Lower lobe of right lung (tissue), 2 donors: ENCODE measurements around the gene DIP2C. TPM values are rescaled to one million over a fixed set of nuclear protein-coding genes. Genes with fewer than 3 reads are reported as not detected.

Source experiments
- ATAC-seq, 2 donors: fragments of 200-7000 bp; cut with Tn5 transposase; one replicate each; pipeline ENCODE4 v1.9.1; 2020 to 2022; ENCODE audit warnings: mild to moderate bottlenecking in 2 of 2, moderate library complexity in 2 of 2
- DNase-seq: peaks from one replicate; pipeline ENCODE4 v3.0.0-alpha.2; 2020
- H3K27ac ChIP-seq: fragments of 200-600 bp; one replicate; pipeline ENCODE4 v1.8.0; 2022
- H3K27me3 ChIP-seq: fragments of 200-600 bp; one replicate; pipeline ENCODE4 v1.8.0; 2022; ENCODE audit warnings: low read depth
- H3K36me3 ChIP-seq: fragments of 200-600 bp; one replicate; pipeline ENCODE4 v1.8.0; 2022; ENCODE audit warnings: mild to moderate bottlenecking
- H3K4me1 ChIP-seq: fragments of 200-600 bp; one replicate; pipeline ENCODE4 v1.8.0; 2022
- H3K4me3 ChIP-seq: fragments of 200-600 bp; one replicate; pipeline ENCODE4 v1.8.0; 2022; ENCODE audit warnings: mild to moderate bottlenecking
- H3K9me3 ChIP-seq: fragments of 200-600 bp; one replicate; pipeline ENCODE4 v1.8.0; 2022
- CTCF ChIP-seq: fragments of 200-600 bp; IDR thresholded peaks from one replicate; pipeline ENCODE4 v1.8.0; 2022; ENCODE audit warnings: antibody characterized with exemption, mild to moderate bottlenecking
- intact Hi-C: fragments of 100-400 bp; cut with DNase I; formaldehyde crosslinking; loops from one replicate; pipeline ENCODE4 v1.11.0; 2022
- total RNA-seq: library from RNA; stranded (reverse); fragmentation: NEBNext Ultra II Directional; extraction: Animal tissue kit (Norgen Biotek cat#: 25700); gene quantifications from one replicate; pipeline ENCODE4 v1.2.1, GENCODE V29; 2021
- donor health status: DM: no; HTN: yes; CAD: no; lungs with severe emphysema.

Gene DIP2C
- total RNA-seq, 1 donor from 2014 or later: 15.1 TPM

GRCh38 chr10:560314-560992 is 129.0 kb downstream of the DIP2C start:
- peak; percentile 48 to 58 for ATAC-seq
- TF ChIP-seq CTCF: no peak
- intact Hi-C loops: no loop called here
- no peak for DNase-seq
- H3K36me3 ChIP-seq: no peaks in the 10 kb centered on the region
- no peak overlapping the region for H3K4me3 ChIP-seq
- no peaks in the 10 kb centered on the region for H3K27me3 ChIP-seq
- H3K9me3 ChIP-seq: peaks cover 13% of the 10 kb centered on the region
- peaks cover 10% of the 10 kb centered on the region for H3K4me1 ChIP-seq
- no peak overlapping the region for H3K27ac ChIP-seq

- no peak for TF ChIP-seq CTCF
- no peaks in the 10 kb centered on the region for H3K36me3 ChIP-seq
- intact Hi-C loops: no loop called here
- H3K9me3 ChIP-seq: peaks cover 13% of the 10 kb centered on the region
- H3K4me3 ChIP-seq: no peak overlapping the region
- H3K27me3 ChIP-seq: no peaks in the 10 kb centered on the region
- no peak for DNase-seq
- H3K27ac ChIP-seq: no peak overlapping the region
- no peak for ATAC-seq
- H3K4me1 ChIP-seq: peaks cover 10% of the 10 kb centered on the region
Measured at GRCh38 chr10:559767-560047, 129.8 kb downstream of the DIP2C start.

- ATAC-seq: peak in 1 of 2 donors; percentile 15
- Histone ChIP-seq H3K36me3 (no peaks in the 10 kb centered on the region), H3K4me1 (peaks cover 10% of the 10 kb centered on the region), H3K27ac (no peak overlapping the region), H3K27me3 (no peaks in the 10 kb centered on the region), H3K4me3 (no peak overlapping the region), H3K9me3 (peaks cover 9% of the 10 kb centered on the region)
- no peak for DNase-seq
- intact Hi-C loops: no loop called here
- TF ChIP-seq CTCF: no peak
Measured at GRCh38 chr10:558891-559766, 130.3 kb downstream of the DIP2C start.

- no peak overlapping the region for H3K4me3 ChIP-seq
- no peaks in the 10 kb centered on the region for H3K36me3 ChIP-seq
- no peak for TF ChIP-seq CTCF
- DNase-seq (no peak), ATAC-seq (no peak)
- H3K9me3 ChIP-seq: peaks cover under 1% of the 10 kb centered on the region
- peaks cover 11% of the 10 kb centered on the region for H3K4me1 ChIP-seq
- H3K27ac ChIP-seq: no peak overlapping the region
- intact Hi-C loops: no loop called here
- no peaks in the 10 kb centered on the region for H3K27me3 ChIP-seq
Measured at GRCh38 chr10:558364-558763, 131.1 kb downstream of the DIP2C start.

- H3K4me1 ChIP-seq: peaks cover 16% of the 10 kb centered on the region
- ATAC-seq: no peak
- intact Hi-C loops: no loop called here
- H3K9me3 ChIP-seq: no peaks in the 10 kb centered on the region
- H3K36me3 ChIP-seq: no peaks in the 10 kb centered on the region
- no peak for TF ChIP-seq CTCF
- no peak for DNase-seq
- no peak overlapping the region for H3K4me3 ChIP-seq
- H3K27ac ChIP-seq: no peak overlapping the region
- H3K27me3 ChIP-seq: no peaks in the 10 kb centered on the region
Measured at GRCh38 chr10:557792-558328, 131.6 kb downstream of the DIP2C start.
